GM19372 (cell line): Measurements from ENCODE around the gene SKP1.
"Not testable (repeated sequence)": the region's sequence is repeated elsewhere in the genome, so short reads cannot be mapped to it uniquely, and the experiment has no call there.

Source experiments
- ATAC-seq: cut with Tn5 transposase; IDR thresholded peaks from one replicate; pipeline ENCODE4 v1.9.1; 2021; ENCODE audit warnings: mild to moderate bottlenecking, low read depth, moderate library complexity; ENCODE audit not compliant: unreplicated experiment

SKP1 gene

GRCh38 chr5:134176511-134177368, at the start of gene SKP1:
Gene SKP1, minus strand, starts transcription at chr5:134176950. Its CDS starts 2,928 bp downstream, at chr5:134174022.
- peak; percentile 71 for ATAC-seq

DNA sequence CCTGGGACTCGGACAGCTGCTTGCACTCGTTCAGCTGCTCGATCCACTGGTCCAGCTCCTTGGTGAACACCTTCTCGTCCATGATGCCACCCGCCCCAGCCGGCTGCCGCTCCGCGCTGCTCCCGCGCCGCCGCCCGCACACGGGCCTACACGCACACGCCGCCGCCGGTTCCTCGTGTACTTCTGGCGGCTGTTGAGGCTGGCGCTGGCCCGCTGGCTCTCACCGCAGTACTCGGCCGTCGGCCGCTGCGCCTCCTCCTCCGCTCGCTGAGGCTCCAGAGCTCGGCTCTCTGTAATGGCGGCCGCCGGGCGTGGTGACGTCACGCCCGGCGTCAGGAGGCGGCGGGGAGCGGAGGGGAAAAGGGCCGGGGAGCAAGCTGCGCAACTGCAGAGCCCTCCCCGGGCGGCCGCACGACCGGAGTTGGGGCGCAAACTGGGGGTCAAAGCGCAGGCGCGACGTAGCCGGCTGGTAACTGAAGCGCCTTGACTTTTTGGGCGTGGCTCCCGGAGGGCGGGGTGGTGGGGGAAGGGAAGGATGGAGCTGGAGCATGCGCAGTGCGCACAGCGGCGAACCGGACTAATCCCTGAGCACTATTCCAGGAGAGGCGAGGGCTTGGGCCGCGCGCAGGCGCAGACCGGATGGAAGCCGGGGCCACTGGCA, 49.2 kb upstream of the SKP1 start, which contains the start of gene PPP2CA:
PPP2CA (minus strand) TSS at position 294 of the 661 bp plus-strand sequence; CDS start at position 82, 212 bp downstream.
- peak; percentile 86 for ATAC-seq

- ATAC-seq = peak; percentile 27
Observed at GRCh38 chr5:134224888-134225779, 48.4 kb upstream of the SKP1 start.

- ATAC-seq = no peak
Observed at GRCh38 chr5:134223406-134224248, 46.9 kb upstream of the SKP1 start.

GRCh38 chr5:134221690-134222089, 44.9 kb upstream of the SKP1 start:
- not testable (repeated sequence) for ATAC-seq

GRCh38 chr5:134215757-134216156, 39.0 kb upstream of the SKP1 start:
- ATAC-seq = no peak

- ATAC-seq = not testable (repeated sequence)
Observed at GRCh38 chr5:134211263-134212031, 34.7 kb upstream of the SKP1 start.

GRCh38 chr5:134209477-134210245, 32.9 kb upstream of the SKP1 start:
- ATAC-seq = no peak

DNA sequence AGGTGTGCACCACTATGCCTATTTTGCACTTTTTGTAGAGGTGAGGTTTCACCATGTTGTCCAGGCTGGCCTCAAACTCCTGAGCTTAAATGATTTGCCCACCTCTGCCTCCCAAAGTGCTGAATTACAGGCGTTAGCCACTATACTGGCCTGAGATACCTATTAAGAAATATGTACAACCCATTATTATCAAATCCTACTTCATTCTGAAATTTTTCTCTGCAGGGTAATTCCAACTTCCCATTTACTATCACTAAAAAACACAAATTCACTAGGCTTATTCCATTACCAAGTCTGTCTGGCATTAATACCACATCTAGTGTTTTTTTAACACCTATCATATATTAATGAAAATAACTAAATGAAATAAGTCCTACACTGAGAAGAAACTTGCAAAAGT, 30.9 kb upstream of the SKP1 start:
- no peak for ATAC-seq

DNA sequence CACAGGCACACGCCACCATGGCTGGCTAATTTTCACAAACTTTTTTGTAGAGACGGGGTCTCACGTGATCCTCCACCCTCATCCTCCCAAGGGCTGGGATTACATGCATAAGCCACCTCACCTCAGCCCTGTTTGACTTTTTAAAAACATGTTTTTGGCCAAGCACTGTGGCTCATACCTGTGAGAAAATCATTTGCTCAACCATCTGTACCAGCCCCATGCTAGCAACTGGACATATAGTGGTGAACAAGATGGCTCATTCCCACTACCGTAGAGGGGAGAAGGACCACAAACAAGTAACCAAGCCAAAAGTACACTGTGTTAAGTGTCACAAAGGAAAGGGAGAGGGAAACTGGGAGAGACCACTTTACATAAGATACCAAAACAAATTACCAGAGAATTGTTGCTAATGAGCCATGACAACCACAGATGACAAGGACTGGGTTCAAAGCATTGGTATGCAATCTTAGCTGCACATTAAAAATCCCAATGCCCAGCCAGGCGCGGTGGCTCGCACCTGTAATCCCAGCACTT, 29.9 kb upstream of the SKP1 start:
- no peak for ATAC-seq

GRCh38 chr5:134204575-134204974, 27.8 kb upstream of the SKP1 start:
- no peak for ATAC-seq

- no peak for ATAC-seq
Observed at GRCh38 chr5:134203630-134204029, 26.9 kb upstream of the SKP1 start.

DNA sequence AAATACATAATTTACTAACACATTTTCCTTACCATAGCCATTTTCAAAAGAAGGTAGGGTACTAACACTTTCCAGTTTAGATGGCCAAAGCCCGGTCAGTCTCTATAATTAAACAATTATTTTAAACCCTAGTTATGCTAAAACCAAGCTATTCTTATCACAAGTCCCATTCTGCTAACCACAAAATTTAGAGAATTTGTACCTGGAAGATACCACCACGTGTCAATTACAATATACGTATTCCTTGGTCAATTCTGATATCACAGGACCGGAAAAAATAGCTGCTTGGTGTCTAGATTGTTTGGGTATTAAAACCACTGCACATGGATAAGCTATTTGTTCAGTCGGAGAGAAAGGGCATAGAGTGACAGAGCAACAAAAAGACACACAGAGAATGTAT, 18.9 kb upstream of the SKP1 start:
- ATAC-seq = no peak

DNA sequence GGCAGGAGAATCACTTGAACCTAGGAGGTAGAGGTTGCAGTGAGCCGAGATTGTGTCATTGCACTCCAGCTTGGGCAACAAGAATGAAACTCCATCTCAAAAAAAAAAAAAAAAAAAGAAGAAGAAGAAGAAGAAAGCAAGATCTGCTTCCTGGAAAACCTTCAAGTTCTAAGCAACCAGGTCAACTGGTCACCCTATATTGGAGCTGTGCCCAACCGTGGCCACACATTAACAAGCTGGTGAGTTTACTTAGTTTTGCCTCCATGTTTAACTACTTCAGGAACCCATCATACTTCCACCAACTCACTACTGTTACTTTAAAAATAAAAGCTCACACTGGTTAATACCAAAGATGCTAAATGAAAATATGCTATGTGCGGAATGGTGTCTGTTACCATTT, 12.3 kb upstream of the SKP1 start:
- ATAC-seq = no peak

GRCh38 chr5:134188092-134188491, 11.3 kb upstream of the SKP1 start:
- no peak for ATAC-seq

DNA sequence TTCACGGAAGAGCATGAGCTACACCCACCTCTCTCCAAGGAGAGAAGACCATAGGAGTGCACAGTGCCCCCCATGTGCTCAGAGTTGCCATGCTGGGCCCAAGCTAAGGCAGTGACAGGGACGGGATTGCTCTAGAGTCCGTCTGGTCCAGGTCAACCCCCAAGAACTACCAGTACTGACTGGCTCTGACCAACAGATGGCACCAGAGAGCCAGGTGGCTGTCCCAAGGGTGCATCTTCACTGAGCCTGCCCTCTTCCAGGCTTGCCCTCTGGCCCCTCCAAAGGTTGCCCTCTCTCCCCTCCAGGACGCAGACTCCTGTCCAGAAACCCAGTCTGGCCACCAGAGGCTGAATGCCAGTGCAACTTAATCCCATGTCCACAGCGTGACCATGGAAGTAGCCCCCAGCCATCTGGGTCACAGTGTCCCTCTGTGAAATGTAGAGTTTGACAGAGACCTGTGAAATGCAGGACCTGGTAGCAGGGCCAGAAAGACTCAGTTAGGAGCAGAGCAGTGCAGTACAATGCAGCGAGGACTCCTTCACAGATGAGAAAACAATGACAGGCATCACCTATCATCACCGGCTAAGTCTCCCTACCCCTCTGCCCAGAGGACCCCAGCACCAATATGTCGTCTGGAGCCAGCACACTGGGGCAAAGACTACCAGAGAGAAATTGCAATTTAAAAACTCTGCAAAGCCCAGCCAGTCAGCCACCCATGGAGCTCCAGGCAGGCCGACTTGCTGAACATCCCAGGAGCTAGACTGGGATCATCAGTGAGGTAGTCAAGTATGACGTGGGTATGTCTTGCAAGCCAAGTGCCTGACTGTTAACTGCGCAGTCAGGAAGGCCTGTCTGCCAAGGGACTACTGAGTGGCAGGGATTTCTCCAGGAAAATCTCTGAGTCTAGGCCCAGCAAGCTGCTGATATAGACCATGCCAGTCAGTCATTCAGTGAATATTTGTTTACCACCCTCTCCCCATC, 7.7 kb upstream of the SKP1 start:
- peak; percentile 86 for ATAC-seq

DNA sequence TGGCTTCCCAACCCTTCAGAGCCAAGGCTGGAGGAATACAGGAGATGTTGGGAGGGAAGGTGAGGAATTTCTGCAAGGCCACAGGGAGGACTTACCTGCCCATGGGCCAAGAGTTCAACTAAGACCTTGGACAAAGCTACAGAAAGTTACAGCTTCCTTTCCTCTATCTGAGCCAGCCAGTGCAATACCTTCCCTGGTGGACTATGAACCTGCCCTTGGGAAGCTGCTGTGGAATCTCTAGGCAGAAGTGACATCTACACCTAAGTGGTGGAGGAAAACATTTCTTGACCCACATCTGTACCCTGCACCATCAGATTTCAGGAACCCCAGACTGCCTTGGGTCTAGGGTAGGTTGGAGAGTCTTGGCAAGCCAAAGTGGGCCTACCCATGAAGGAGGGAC, 6.7 kb upstream of the SKP1 start:
- ATAC-seq = no peak
